Testis (tissue), 3 donors: ENCODE results near the gene ALK. TPM values are rescaled to one million over a fixed set of nuclear protein-coding genes. Genes with fewer than 3 reads are reported as not detected.

Source experiments
- DNase-seq: peaks from one replicate; pipeline ENCODE4 v3.0.0-alpha.2; 2019
- H3K27ac ChIP-seq, 2 donors: fragments of 200-600 bp; sonication (generic); one replicate each; pipeline ENCODE4 v1.5.1; 2019
- H3K27me3 ChIP-seq: fragments of 200-600 bp; sonication (generic); one replicate; pipeline ENCODE4 v1.5.1; 2019
- H3K36me3 ChIP-seq: fragments of 200-600 bp; sonication (generic); one replicate; pipeline ENCODE4 v1.5.1; 2017; ENCODE audit warnings: low read depth; ENCODE audit errors: missing control alignments
- H3K4me1 ChIP-seq: fragments of 200-600 bp; sonication (generic); one replicate; pipeline ENCODE4 v1.5.1; 2019
- H3K4me3 ChIP-seq, 2 donors: fragments of 200-600 bp; sonication (generic); one replicate each; pipeline ENCODE4 v1.5.1; 2017 to 2019
- H3K9me3 ChIP-seq: fragments of 200-600 bp; sonication (generic); one replicate; pipeline ENCODE4 v1.5.1; 2017
- CTCF ChIP-seq, 3 experiments: fragments of 450-650 bp in 2 of 3; fragments of 200-600 bp in 1 of 3; sonication (generic) in 1 of 3; IDR thresholded peaks; one replicate each; pipeline ENCODE4 v1.5.1; 2016 to 2019; ENCODE audit warnings: antibody characterized with exemption in 3 of 3, mild to moderate bottlenecking in 2 of 3, moderate library complexity in 1 of 3
- POLR2A ChIP-seq: fragments of 450-650 bp; IDR thresholded peaks from one replicate; pipeline ENCODE4 v1.6.1; 2017; ENCODE audit warnings: antibody characterized with exemption, mild to moderate bottlenecking, moderate library complexity
- WGBS, 2 donors: methylation state at CpG; one replicate each; pipeline ENCODE4 v1.1.5; 2018; 5-methylcytosine and 5-hydroxymethylcytosine counted together
- intact Hi-C: fragments of 100-400 bp; cut with DNase I; formaldehyde crosslinking; loops from one replicate; pipeline ENCODE4 v1.15.1; 2023; ENCODE audit warnings: low total_unique reads
- polyA plus RNA-seq: library from polyadenylated mRNA; stranded (reverse); fragments of 350-450 nt; fragmentation: Illumina TruSeq; extraction: RNeasy Lipid Tissue Mini Kit (QIAGEN cat#74804); gene quantifications from one replicate; pipeline ENCODE4 v1.2.3, GENCODE V29; 2014; ENCODE audit warnings: low read depth, low replicate concordance; ENCODE audit not compliant: insufficient read depth
- total RNA-seq, 2 donors: library from RNA; depleted of rRNA; stranded (reverse); fragments of >200 nt; gene quantifications; one replicate each; pipeline ENCODE4 v1.2.3, GENCODE V29; 2016

Gene ALK
- total and polyA plus RNA-seq, 3 donors from 2014 or later = 2.1 to 3.8 (median 3.8) TPM

GRCh38 chr2:29305762-29306161, 615.6 kb downstream of the ALK start:
- intact Hi-C loops = no loop called here
- Histone ChIP-seq H3K4me1 (no peaks in the 10 kb centered on the region), H3K27me3 (no peaks in the 10 kb centered on the region), H3K4me3 (no peak overlapping the region), H3K36me3 (no peaks in the 10 kb centered on the region), H3K9me3 (no peaks in the 10 kb centered on the region), H3K27ac (no peak overlapping the region)
- no peak for DNase-seq
- WGBS, 2 donors = 82 to 88% methylated on average over 6 of the region's 6 CpGs
- TF ChIP-seq POLR2A = no peak

- 81 to 85% methylated on average over 4 of the region's 4 CpGs for WGBS, 2 donors
- no peak for DNase-seq
- Histone ChIP-seq H3K36me3 (no peaks in the 10 kb centered on the region), H3K9me3 (no peaks in the 10 kb centered on the region), H3K27ac (no peak overlapping the region), H3K4me1 (no peaks in the 10 kb centered on the region), H3K4me3 (no peak overlapping the region), H3K27me3 (no peaks in the 10 kb centered on the region)
- TF ChIP-seq CTCF (IDR thresholded peaks at IDR 0.05) = no peak
- no peak for TF ChIP-seq POLR2A
- intact Hi-C loops = no loop called here
These were observed 616.9 kb downstream of the ALK start for GRCh38 chr2:29304399-29305060.

GRCh38 chr2:29296585-29296984, 624.8 kb downstream of the ALK start:
- H3K36me3 ChIP-seq = no peaks in the 10 kb centered on the region
- H3K27ac ChIP-seq = no peak overlapping the region
- no peaks in the 10 kb centered on the region for H3K27me3 ChIP-seq
- no peak for DNase-seq
- TF ChIP-seq CTCF (IDR thresholded peaks at IDR 0.05) (no peak), POLR2A (no peak)
- no peaks in the 10 kb centered on the region for H3K9me3 ChIP-seq
- intact Hi-C loops = no loop called here
- WGBS, 2 donors = 80 to 81% methylated on average over 10 of the region's 10 CpGs
- no peak overlapping the region for H3K4me3 ChIP-seq
- H3K4me1 ChIP-seq = no peaks in the 10 kb centered on the region

- intact Hi-C loops = no loop called here
- no peak overlapping the region for H3K27ac ChIP-seq
- no peak overlapping the region for H3K4me3 ChIP-seq
- DNase-seq = peak; percentile 40
- no peaks in the 10 kb centered on the region for H3K27me3 ChIP-seq
- 55 to 56% methylated on average over 2 to 4 of the region's 4 CpGs for WGBS, 2 donors
- no peaks in the 10 kb centered on the region for H3K36me3 ChIP-seq
- no peaks in the 10 kb centered on the region for H3K9me3 ChIP-seq
- TF ChIP-seq CTCF (IDR thresholded peaks at IDR 0.05) = no peak
- no peak for TF ChIP-seq POLR2A
- no peaks in the 10 kb centered on the region for H3K4me1 ChIP-seq
These were observed 625.5 kb downstream of the ALK start for GRCh38 chr2:29295845-29296244.

- WGBS, 2 donors = 12 to 13% methylated on average over 5 of the region's 5 CpGs
- no peaks in the 10 kb centered on the region for H3K4me1 ChIP-seq
These were observed 627.5 kb downstream of the ALK start for GRCh38 chr2:29293830-29294438.

More at GRCh38 chr2:29293830-29294438, 627.5 kb downstream of the ALK start:
- intact Hi-C loops = no loop called here
- DNase-seq = peak; percentile 58
- Histone ChIP-seq H3K9me3 (no peaks in the 10 kb centered on the region), H3K36me3 (no peaks in the 10 kb centered on the region), H3K27ac (no peak overlapping the region), H3K27me3 (no peaks in the 10 kb centered on the region), H3K4me3 (no peak overlapping the region)
- TF ChIP-seq POLR2A = no peak
- TF ChIP-seq CTCF (IDR thresholded peaks at IDR 0.05) = no peak
